ENCODE results near the gene ZNRF1. TPM values are rescaled to one million over a fixed set of nuclear protein-coding genes. Genes with fewer than 3 reads are reported as not detected.
A peak's percentile ranks its signal among the peaks of the same experiment; 100 is the strongest.

The ZNRF1 gene
- total and polyA plus RNA-seq, 2 of the 13 experiments (the other 11 are each of a cell fraction or from before 2014, with no cell fraction given): 43.9 to 58.7 TPM

DNA sequence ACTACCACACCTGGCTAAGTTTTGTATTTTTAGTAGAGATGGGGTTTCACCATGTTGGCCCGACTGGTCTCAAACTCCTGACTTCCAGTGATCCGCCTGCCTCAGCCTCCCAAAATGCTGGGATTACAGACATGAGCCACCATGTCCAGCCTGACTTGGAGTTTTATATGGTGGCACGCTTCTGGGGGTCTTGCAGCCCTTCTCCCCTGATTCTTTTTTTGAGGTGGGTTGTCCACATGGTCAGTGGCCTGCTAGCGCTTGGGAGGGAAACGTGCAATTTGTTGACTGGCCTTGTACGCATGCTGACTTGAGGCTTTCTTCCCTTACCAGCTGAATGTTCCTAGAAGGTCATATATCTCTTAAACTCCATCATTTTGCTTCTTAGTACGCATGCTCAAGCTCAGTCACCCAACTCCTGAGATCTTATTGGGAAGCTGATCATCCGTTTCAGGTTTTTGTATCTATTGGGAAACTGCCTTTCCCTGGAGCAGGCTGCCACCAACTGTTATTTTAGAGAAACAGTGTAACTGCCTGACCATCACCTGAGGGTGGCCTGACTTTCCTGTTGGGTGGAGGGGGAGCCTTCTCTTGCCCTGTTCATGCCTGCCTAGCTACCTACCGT is 131.4 kb downstream of the ZNRF1 start (continued):
- TF ChIP-seq AHR (CRISPR knock-in tag; IDR thresholded peaks at IDR 0.05) (no peak), ZSCAN21 (CRISPR knock-in tag; IDR thresholded peaks at IDR 0.05; ENCODE audit: borderline replicate concordance) (peak; percentile 34; the same call in 1 of the 2 replicates), ATM (IDR thresholded peaks at IDR 0.05; ENCODE audit: borderline replicate concordance) (no peak), ZNF496 (CRISPR knock-in tag; IDR thresholded peaks at IDR 0.05; ENCODE audit: insufficient replicate concordance) (no peak), KMT2B (CRISPR knock-in tag; IDR thresholded peaks at IDR 0.05) (0 out of 2 replicates have a peak, but pooled peaks have one; percentile 4), ZIK1 (CRISPR knock-in tag; IDR thresholded peaks at IDR 0.05; ENCODE audit: borderline replicate concordance, low read depth) (no peak), RNF2 (conservative IDR thresholded peaks at IDR 0.05; ENCODE audit: low read depth) (no peak), NAIF1 (CRISPR knock-in tag; IDR thresholded peaks at IDR 0.05; ENCODE audit: borderline replicate concordance) (no peak), KDM5B (CRISPR knock-in tag; IDR thresholded peaks at IDR 0.05; ENCODE audit: borderline replicate concordance) (no peak), FOXA3 (CRISPR knock-in tag; IDR thresholded peaks at IDR 0.05) (0 out of 2 replicates have a peak, but pooled peaks have one; percentile 11), ZNF510 (CRISPR knock-in tag; IDR thresholded peaks at IDR 0.05; ENCODE audit: low read depth) (no peak), ZNF432 (CRISPR knock-in tag; IDR thresholded peaks at IDR 0.05; ENCODE audit: borderline replicate concordance) (no peak), ZNF781 (CRISPR knock-in tag; IDR thresholded peaks at IDR 0.05; ENCODE audit: borderline replicate concordance, not compliant biosample characterization) (peak; percentile 83)
- TF ChIP-seq, protein P1, sequence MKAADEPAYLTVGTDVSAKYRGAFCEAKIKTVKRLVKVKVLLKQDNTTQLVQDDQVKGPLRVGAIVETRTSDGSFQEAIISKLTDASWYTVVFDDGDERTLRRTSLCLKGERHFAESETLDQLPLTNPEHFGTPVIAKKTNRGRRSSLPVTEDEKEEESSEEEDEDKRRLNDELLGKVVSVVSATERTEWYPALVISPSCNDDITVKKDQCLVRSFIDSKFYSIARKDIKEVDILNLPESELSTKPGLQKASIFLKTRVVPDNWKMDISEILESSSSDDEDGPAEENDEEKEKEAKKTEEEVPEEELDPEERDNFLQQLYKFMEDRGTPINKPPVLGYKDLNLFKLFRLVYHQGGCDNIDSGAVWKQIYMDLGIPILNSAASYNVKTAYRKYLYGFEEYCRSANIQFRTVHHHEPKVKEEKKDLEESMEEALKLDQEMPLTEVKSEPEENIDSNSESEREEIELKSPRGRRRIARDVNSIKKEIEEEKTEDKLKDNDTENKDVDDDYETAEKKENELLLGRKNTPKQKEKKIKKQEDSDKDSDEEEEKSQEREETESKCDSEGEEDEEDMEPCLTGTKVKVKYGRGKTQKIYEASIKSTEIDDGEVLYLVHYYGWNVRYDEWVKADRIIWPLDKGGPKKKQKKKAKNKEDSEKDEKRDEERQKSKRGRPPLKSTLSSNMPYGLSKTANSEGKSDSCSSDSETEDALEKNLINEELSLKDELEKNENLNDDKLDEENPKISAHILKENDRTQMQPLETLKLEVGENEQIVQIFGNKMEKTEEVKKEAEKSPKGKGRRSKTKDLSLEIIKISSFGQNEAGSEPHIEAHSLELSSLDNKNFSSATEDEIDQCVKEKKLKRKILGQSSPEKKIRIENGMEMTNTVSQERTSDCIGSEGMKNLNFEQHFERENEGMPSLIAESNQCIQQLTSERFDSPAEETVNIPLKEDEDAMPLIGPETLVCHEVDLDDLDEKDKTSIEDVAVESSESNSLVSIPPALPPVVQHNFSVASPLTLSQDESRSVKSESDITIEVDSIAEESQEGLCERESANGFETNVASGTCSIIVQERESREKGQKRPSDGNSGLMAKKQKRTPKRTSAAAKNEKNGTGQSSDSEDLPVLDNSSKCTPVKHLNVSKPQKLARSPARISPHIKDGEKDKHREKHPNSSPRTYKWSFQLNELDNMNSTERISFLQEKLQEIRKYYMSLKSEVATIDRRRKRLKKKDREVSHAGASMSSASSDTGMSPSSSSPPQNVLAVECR (CRISPR knock-in tag; IDR thresholded peaks at IDR 0.05; ENCODE audit: borderline replicate concordance): 0 out of 2 replicates have a peak, but pooled peaks have one; percentile 25
- TF ChIP-seq, protein P2, sequence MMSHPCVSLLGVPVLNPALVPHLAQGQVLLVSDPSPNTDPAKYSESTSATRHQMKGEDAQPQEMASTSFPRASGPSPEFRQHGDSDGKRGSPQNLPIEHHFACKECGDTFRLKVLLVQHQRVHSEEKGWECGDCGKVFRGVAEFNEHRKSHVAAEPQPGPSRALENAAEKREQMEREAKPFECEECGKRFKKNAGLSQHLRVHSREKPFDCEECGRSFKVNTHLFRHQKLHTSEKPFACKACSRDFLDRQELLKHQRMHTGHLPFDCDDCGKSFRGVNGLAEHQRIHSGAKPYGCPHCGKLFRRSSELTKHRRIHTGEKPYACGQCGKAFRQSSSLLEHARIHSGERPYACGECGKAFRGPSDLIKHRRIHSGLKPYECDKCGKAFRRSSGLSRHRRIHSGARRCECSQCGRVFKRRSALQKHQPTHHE (CRISPR knock-in tag; IDR thresholded peaks at IDR 0.05; ENCODE audit: borderline replicate concordance): 0 out of 2 replicates have a peak, but pooled peaks have one; percentile 44
- TF ChIP-seq, protein P3, sequence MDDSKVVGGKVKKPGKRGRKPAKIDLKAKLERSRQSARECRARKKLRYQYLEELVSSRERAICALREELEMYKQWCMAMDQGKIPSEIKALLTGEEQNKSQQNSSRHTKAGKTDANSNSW (CRISPR knock-in tag; IDR thresholded peaks at IDR 0.05; ENCODE audit: borderline replicate concordance): no peak
- TF ChIP-seq, protein P4, sequence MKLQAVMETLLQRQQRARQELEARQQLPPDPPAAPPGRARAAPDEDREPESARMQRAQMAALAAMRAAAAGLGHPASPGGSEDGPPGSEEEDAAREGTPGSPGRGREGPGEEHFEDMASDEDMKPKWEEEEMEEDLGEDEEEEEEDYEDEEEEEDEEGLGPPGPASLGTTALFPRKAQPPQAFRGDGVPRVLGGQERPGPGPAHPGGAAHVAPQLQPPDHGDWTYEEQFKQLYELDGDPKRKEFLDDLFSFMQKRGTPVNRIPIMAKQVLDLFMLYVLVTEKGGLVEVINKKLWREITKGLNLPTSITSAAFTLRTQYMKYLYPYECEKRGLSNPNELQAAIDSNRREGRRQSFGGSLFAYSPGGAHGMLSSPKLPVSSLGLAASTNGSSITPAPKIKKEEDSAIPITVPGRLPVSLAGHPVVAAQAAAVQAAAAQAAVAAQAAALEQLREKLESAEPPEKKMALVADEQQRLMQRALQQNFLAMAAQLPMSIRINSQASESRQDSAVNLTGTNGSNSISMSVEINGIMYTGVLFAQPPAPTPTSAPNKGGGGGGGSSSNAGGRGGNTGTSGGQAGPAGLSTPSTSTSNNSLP (IDR thresholded peaks at IDR 0.05; ENCODE audit: low read depth, low read length): no peak
- TF ChIP-seq, protein P5, sequence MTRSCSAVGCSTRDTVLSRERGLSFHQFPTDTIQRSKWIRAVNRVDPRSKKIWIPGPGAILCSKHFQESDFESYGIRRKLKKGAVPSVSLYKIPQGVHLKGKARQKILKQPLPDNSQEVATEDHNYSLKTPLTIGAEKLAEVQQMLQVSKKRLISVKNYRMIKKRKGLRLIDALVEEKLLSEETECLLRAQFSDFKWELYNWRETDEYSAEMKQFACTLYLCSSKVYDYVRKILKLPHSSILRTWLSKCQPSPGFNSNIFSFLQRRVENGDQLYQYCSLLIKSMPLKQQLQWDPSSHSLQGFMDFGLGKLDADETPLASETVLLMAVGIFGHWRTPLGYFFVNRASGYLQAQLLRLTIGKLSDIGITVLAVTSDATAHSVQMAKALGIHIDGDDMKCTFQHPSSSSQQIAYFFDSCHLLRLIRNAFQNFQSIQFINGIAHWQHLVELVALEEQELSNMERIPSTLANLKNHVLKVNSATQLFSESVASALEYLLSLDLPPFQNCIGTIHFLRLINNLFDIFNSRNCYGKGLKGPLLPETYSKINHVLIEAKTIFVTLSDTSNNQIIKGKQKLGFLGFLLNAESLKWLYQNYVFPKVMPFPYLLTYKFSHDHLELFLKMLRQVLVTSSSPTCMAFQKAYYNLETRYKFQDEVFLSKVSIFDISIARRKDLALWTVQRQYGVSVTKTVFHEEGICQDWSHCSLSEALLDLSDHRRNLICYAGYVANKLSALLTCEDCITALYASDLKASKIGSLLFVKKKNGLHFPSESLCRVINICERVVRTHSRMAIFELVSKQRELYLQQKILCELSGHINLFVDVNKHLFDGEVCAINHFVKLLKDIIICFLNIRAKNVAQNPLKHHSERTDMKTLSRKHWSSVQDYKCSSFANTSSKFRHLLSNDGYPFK (CRISPR knock-in tag; IDR thresholded peaks at IDR 0.05; ENCODE audit: borderline replicate concordance): no peak

Data from HepG2 (cell line).